HEK293 (cell line): ENCODE measurements around the gene NUCKS1.

ENCODE experiments used
- CTCF ChIA-PET: fragments of 350-600 bp; formaldehyde crosslinking; extraction: SDS; loops from one replicate; lab custom pipeline; 2021; ENCODE audit warnings: antibody characterized with exemption; lab: Yijun Ruan, JAX
- POLR2A ChIA-PET: fragments of 300-600 bp; formaldehyde crosslinking; extraction: SDS; loops from one replicate; lab custom pipeline; 2020; ENCODE audit warnings: antibody characterized with exemption, inconsistent platforms; lab: Yijun Ruan, JAX
- H3K27ac ChIP-seq: fragments of 200-500 bp; sonication (Bioruptor generic); 2 replicates; pipeline ENCODE4 v1.5.1; 2014; ENCODE audit warnings: low read depth, low read length, control low read depth, inconsistent platforms; ENCODE audit errors: extremely low read depth
- H3K36me3 ChIP-seq, 2 experiments: fragments of 200-500 bp in 1 of 2; sonication (Bioruptor generic) in 1 of 2; 1 replicate in 1 of 2; 2 replicates in 1 of 2; pipeline ENCODE4 v1.5.1; 2014 to 2017; ENCODE audit warnings: inconsistent platforms in 2 of 2, low read length in 2 of 2; ENCODE audit not compliant: control insufficient read depth in 2 of 2, insufficient read depth in 1 of 2
- H3K4me1 ChIP-seq: fragments of 200-500 bp; sonication (Bioruptor generic); 2 replicates; pipeline ENCODE4 v1.5.1; 2014; ENCODE audit warnings: mild to moderate bottlenecking, low read length, inconsistent platforms; ENCODE audit not compliant: control insufficient read depth, insufficient read depth
- H3K4me3 ChIP-seq: 2 replicates; pipeline ENCODE4 v1.5.1; 2011; ENCODE audit warnings: low read depth, mild to moderate bottlenecking, control low read depth, low read length, moderate library complexity
- H3K9me3 ChIP-seq: fragments of 200-500 bp; sonication (Bioruptor generic); 2 replicates; pipeline ENCODE4 v1.5.1; 2014; ENCODE audit warnings: low read depth, low read length, inconsistent platforms; ENCODE audit not compliant: control insufficient read depth, insufficient read depth
- EGR2 ChIP-seq: fragments of 450-650 bp; formaldehyde crosslinking; IDR thresholded peaks from 2 replicates; pipeline ENCODE4 v1.5.1; 2016; ENCODE audit warnings: low read depth, missing biosample characterization, missing genetic modification characterization
- HOXC10 ChIP-seq: sonication (generic); formaldehyde crosslinking; IDR thresholded peaks from 2 replicates; pipeline ENCODE4 v1.8.1; 2023; ENCODE audit warnings: mild to moderate bottlenecking, missing genetic modification reagents
- KLF10 ChIP-seq: fragments of 450-650 bp; IDR thresholded peaks from 2 replicates; pipeline ENCODE4 v1.5.1; 2018; ENCODE audit warnings: missing biosample characterization, mild to moderate bottlenecking, missing genetic modification characterization
- KLF7 ChIP-seq: fragments of 450-650 bp; formaldehyde crosslinking; IDR thresholded peaks from 2 replicates; pipeline ENCODE4 v1.5.1; 2016; ENCODE audit warnings: missing biosample characterization, missing genetic modification characterization, borderline replicate concordance
- ZBTB20 ChIP-seq: fragments of 450-650 bp; formaldehyde crosslinking; IDR thresholded peaks from 2 replicates; pipeline ENCODE4 v1.5.1; 2016; ENCODE audit warnings: missing biosample characterization, missing genetic modification characterization
- ZFP3 ChIP-seq: fragments of 450-650 bp; formaldehyde crosslinking; IDR thresholded peaks from 2 replicates; pipeline ENCODE4 v1.5.1; 2016; ENCODE audit warnings: low read depth, missing biosample characterization, missing genetic modification characterization
- ZNF10 ChIP-seq: fragments of 450-650 bp; formaldehyde crosslinking; IDR thresholded peaks from 2 replicates; pipeline ENCODE4 v1.5.1; 2017; ENCODE audit warnings: missing biosample characterization, missing genetic modification characterization
- ZNF19 ChIP-seq: fragments of 450-650 bp; formaldehyde crosslinking; IDR thresholded peaks from 2 replicates; pipeline ENCODE4; 2016; ENCODE audit warnings: missing biosample characterization, missing genetic modification characterization, low read depth
- ZNF211 ChIP-seq: fragments of 450-650 bp; formaldehyde crosslinking; IDR thresholded peaks from 2 replicates; pipeline ENCODE4 v1.5.1; 2016; ENCODE audit warnings: low read depth, missing biosample characterization, missing genetic modification characterization
- ZNF214 ChIP-seq: fragments of 450-650 bp; formaldehyde crosslinking; IDR thresholded peaks from 2 replicates; pipeline ENCODE4 v1.5.1; 2017; ENCODE audit warnings: missing biosample characterization, mild to moderate bottlenecking, missing genetic modification characterization, borderline replicate concordance
- ZNF248 ChIP-seq: fragments of 450-650 bp; formaldehyde crosslinking; IDR thresholded peaks from 2 replicates; pipeline ENCODE4 v1.5.1; 2017; ENCODE audit warnings: missing biosample characterization, missing genetic modification characterization
- ZNF341 ChIP-seq: fragments of 450-650 bp; formaldehyde crosslinking; IDR thresholded peaks from 2 replicates; pipeline ENCODE4; 2016; ENCODE audit warnings: low read depth, missing biosample characterization, missing genetic modification characterization
- ZNF366 ChIP-seq: fragments of 450-650 bp; formaldehyde crosslinking; conservative IDR thresholded peaks from 2 replicates; pipeline ENCODE4 v1.5.1; 2016; ENCODE audit warnings: missing biosample characterization, missing genetic modification characterization
- ZNF391 ChIP-seq: fragments of 450-650 bp; formaldehyde crosslinking; IDR thresholded peaks from 2 replicates; pipeline ENCODE4 v1.5.1; 2016; ENCODE audit warnings: low read depth, missing biosample characterization, missing genetic modification characterization, borderline replicate concordance
- ZNF473 ChIP-seq: fragments of 450-650 bp; formaldehyde crosslinking; IDR thresholded peaks from 2 replicates; pipeline ENCODE4 v1.5.1; 2017; ENCODE audit warnings: missing biosample characterization, missing genetic modification characterization
- ZNF530 ChIP-seq: fragments of 450-650 bp; formaldehyde crosslinking; IDR thresholded peaks from 2 replicates; pipeline ENCODE4 v1.5.1; 2016; ENCODE audit warnings: low read depth, missing biosample characterization, missing genetic modification characterization
- ZNF558 ChIP-seq: fragments of 450-650 bp; formaldehyde crosslinking; IDR thresholded peaks from 2 replicates; pipeline ENCODE4 v1.5.1; 2016; ENCODE audit warnings: missing biosample characterization, missing genetic modification characterization
- ZNF610 ChIP-seq: fragments of 450-650 bp; formaldehyde crosslinking; IDR thresholded peaks from 2 replicates; pipeline ENCODE4 v1.5.1; 2016; ENCODE audit warnings: missing biosample characterization, missing genetic modification characterization, borderline replicate concordance
- ZNF626 ChIP-seq: fragments of 450-650 bp; sonication (Bioruptor Pico); formaldehyde crosslinking; IDR thresholded peaks from 2 replicates; pipeline ENCODE4 v1.5.1; 2018; ENCODE audit warnings: missing biosample characterization, missing genetic modification characterization, inconsistent platforms
- ZNF677 ChIP-seq: fragments of 450-650 bp; IDR thresholded peaks from 2 replicates; pipeline ENCODE4 v1.5.0; 2018; ENCODE audit warnings: missing biosample characterization, mild to moderate bottlenecking, missing genetic modification characterization, moderate library complexity
- ZNF776 ChIP-seq: fragments of 450-650 bp; formaldehyde crosslinking; IDR thresholded peaks from 2 replicates; pipeline ENCODE4 v1.5.0; 2017; ENCODE audit warnings: missing biosample characterization, missing genetic modification characterization, borderline replicate concordance
- TF ChIP-seq, protein P1 (sequence below): fragments of 450-650 bp; formaldehyde crosslinking; IDR thresholded peaks from 2 replicates; pipeline ENCODE4 v1.5.1; 2017; ENCODE audit warnings: missing biosample characterization, missing genetic modification characterization
- TF ChIP-seq, protein P2 (sequence below): sonication (generic); formaldehyde crosslinking; IDR thresholded peaks from 2 replicates; pipeline ENCODE4 v1.8.1; 2022; ENCODE audit warnings: mild to moderate bottlenecking, moderate library complexity, missing genetic modification reagents
- TF ChIP-seq, protein P3 (sequence below): fragments of 450-650 bp; formaldehyde crosslinking; optimal IDR thresholded peaks from 2 replicates; pipeline ENCODE3; 2016; ENCODE audit warnings: missing biosample characterization, mild to moderate bottlenecking, missing genetic modification characterization
- TF ChIP-seq, protein P4 (sequence below): fragments of 450-650 bp; formaldehyde crosslinking; IDR thresholded peaks from 2 replicates; pipeline ENCODE4 v1.5.1; 2017; ENCODE audit warnings: missing biosample characterization, missing genetic modification characterization

NUCKS1 gene

DNA sequence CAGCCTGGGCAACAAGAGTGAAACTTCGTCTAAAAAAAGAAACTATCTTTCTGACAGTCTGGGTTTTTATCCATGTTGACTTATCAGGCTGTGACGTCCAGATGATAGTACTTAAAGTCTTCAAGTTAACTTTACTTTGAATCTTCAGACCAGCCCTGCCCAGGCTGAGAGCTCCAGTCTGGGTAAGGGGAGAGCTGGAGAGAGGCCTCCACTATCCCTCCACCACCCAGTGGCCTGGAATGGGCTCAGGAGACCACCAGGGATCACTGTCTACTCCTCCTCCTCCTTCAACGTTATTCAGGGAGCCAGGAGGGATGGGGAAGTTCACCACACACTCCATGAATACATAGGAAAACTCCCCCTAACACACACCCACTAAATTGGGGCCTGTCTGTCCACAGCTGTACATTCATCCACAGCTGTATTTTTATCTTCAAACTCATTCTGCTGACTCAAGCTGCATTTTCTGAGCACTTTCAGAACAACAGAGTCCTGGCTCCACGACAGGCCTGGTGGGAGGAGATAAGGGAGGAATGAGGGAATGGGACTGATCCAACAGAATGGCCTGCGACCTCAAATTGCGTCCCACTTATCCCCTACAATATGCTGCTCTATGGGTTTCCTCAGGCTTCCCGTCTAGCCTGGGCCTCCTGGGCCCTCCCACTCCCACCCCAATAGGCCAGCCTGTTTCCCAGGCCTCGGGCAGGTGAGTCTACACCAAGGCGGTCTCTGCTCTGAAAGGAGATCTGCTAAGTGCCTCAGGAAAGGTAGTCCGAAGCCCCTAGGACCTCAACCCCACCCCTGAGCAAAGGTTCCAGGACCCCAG lies 71.5 kb downstream of the NUCKS1 start:
- H3K27ac ChIP-seq, result no peak overlapping the region
- TF ChIP-seq ZNF248 (tag by site-specific recombination), result no peak
- TF ChIP-seq KLF10, result 0 out of 2 replicates have a peak, but pooled peaks have one; percentile 50
- TF ChIP-seq ZNF10 (tag by site-specific recombination), result no peak
- no peak for TF ChIP-seq ZNF19 (tag by site-specific recombination)
- no peak for TF ChIP-seq ZNF391 (tag by site-specific recombination)
- no peak for TF ChIP-seq HOXC10 (CRISPR knock-in tag)
- 0 out of 2 replicates have a peak, but pooled peaks have one; percentile 7 for TF ChIP-seq EGR2
- no peak for TF ChIP-seq ZNF211
- TF ChIP-seq ZNF776 (tag by site-specific recombination), result no peak
- TF ChIP-seq, protein P1, sequence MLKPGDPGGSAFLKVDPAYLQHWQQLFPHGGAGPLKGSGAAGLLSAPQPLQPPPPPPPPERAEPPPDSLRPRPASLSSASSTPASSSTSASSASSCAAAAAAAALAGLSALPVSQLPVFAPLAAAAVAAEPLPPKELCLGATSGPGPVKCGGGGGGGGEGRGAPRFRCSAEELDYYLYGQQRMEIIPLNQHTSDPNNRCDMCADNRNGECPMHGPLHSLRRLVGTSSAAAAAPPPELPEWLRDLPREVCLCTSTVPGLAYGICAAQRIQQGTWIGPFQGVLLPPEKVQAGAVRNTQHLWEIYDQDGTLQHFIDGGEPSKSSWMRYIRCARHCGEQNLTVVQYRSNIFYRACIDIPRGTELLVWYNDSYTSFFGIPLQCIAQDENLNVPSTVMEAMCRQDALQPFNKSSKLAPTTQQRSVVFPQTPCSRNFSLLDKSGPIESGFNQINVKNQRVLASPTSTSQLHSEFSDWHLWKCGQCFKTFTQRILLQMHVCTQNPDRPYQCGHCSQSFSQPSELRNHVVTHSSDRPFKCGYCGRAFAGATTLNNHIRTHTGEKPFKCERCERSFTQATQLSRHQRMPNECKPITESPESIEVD, result no peak
- no peak for TF ChIP-seq ZNF214 (tag by site-specific recombination)
- TF ChIP-seq, protein P2, sequence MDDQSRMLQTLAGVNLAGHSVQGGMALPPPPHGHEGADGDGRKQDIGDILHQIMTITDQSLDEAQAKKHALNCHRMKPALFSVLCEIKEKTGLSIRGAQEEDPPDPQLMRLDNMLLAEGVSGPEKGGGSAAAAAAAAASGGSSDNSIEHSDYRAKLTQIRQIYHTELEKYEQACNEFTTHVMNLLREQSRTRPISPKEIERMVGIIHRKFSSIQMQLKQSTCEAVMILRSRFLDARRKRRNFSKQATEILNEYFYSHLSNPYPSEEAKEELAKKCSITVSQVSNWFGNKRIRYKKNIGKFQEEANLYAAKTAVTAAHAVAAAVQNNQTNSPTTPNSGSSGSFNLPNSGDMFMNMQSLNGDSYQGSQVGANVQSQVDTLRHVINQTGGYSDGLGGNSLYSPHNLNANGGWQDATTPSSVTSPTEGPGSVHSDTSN (CRISPR knock-in tag), result no peak
- TF ChIP-seq ZNF341 (tag by site-specific recombination), result no peak
- TF ChIP-seq, protein P3, sequence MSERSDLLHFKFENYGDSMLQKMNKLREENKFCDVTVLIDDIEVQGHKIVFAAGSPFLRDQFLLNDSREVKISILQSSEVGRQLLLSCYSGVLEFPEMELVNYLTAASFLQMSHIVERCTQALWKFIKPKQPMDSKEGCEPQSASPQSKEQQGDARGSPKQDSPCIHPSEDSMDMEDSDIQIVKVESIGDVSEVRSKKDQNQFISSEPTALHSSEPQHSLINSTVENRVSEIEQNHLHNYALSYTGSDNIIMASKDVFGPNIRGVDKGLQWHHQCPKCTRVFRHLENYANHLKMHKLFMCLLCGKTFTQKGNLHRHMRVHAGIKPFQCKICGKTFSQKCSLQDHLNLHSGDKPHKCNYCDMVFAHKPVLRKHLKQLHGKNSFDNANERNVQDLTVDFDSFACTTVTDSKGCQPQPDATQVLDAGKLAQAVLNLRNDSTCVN (tag by site-specific recombination), result no peak
- TF ChIP-seq ZNF473 (tag by site-specific recombination), result no peak
- ChIA-PET CTCF (interaction anchor here (0.9 to 6.3 kb wide), 7 partner anchors 16 to 154 kb away, joined by 3 to 65 read pairs (median 7); no protein-coding TSS in a partner anchor), POLR2A (no interaction called here)
- H3K36me3 ChIP-seq, result no peaks in the 10 kb centered on the region
- no peak overlapping the region for H3K4me3 ChIP-seq
- no peaks in the 10 kb centered on the region for H3K9me3 ChIP-seq
- no peaks in the 10 kb centered on the region for H3K4me1 ChIP-seq

DNA sequence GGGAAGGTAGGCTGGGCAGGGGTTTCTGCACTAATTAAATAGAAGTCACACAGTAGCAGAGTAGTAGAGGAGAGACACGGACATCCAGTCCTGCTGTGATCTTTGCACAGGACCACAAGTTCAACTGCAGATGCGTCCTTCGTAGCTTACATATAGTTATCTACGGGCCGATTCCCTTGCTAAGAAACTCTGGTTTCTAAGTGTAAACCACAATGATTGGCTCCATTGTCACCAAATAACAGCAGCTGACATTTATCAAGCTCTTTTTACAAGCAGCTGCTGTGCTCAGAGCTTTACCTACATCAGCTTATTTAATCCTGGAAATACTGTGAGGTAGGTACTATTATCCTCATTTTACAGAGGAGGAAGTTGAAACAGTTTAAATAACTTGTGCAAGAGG lies 72.8 kb downstream of the NUCKS1 start:
- ChIA-PET CTCF (interaction anchor here (0.6 to 6.3 kb wide), 5 partner anchors 10 to 134 kb away, joined by 3 to 65 read pairs (median 4); no protein-coding TSS in a partner anchor), POLR2A (interaction anchor here (0.5 kb wide), 1 partner anchor 26 kb away, joined by 6 read pairs; no protein-coding TSS in a partner anchor)

More for the DNA sequence above, 72.8 kb downstream of the NUCKS1 start:
- no peaks in the 10 kb centered on the region for H3K4me1 ChIP-seq
- no peak for TF ChIP-seq ZFP3 (tag by site-specific recombination)
- no peak for TF ChIP-seq ZNF558 (tag by site-specific recombination)
- TF ChIP-seq ZNF530 (tag by site-specific recombination), result no peak
- TF ChIP-seq ZBTB20 (tag by site-specific recombination), result no peak
- TF ChIP-seq, protein P4, sequence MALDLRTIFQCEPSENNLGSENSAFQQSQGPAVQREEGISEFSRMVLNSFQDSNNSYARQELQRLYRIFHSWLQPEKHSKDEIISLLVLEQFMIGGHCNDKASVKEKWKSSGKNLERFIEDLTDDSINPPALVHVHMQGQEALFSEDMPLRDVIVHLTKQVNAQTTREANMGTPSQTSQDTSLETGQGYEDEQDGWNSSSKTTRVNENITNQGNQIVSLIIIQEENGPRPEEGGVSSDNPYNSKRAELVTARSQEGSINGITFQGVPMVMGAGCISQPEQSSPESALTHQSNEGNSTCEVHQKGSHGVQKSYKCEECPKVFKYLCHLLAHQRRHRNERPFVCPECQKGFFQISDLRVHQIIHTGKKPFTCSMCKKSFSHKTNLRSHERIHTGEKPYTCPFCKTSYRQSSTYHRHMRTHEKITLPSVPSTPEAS (tag by site-specific recombination), result no peak
- TF ChIP-seq, protein P1, result no peak
- TF ChIP-seq ZNF366 (tag by site-specific recombination), result no peak
- TF ChIP-seq ZNF19 (tag by site-specific recombination), result no peak
- TF ChIP-seq ZNF677 (tag by site-specific recombination), result no peak
- TF ChIP-seq ZNF610 (tag by site-specific recombination), result no peak
- no peak for TF ChIP-seq ZNF626 (tag by site-specific recombination)
- TF ChIP-seq KLF7 (tag by site-specific recombination), result no peak
- no peaks in the 10 kb centered on the region for H3K9me3 ChIP-seq
- no peak overlapping the region for H3K4me3 ChIP-seq
- no peaks in the 10 kb centered on the region for H3K36me3 ChIP-seq
- no peak overlapping the region for H3K27ac ChIP-seq
